SJSA1 (cell line): ENCODE measurements around the gene RNF207. TPM values are rescaled to one million over a fixed set of nuclear protein-coding genes. Genes with fewer than 3 reads are reported as not detected.

ENCODE experiments used
- DNase-seq, 2 experiments: peaks; one replicate each; pipeline ENCODE4 v3.0.0-alpha.2; 2015 to 2020; ENCODE audit warnings: low spot score in 2 of 2, low read depth in 1 of 2
- H3K27ac ChIP-seq: fragments of 250-450 bp; sonication (Bioruptor Pico); 2 replicates; pipeline ENCODE4 v1.5.1; 2020; ENCODE audit warnings: mild to moderate bottlenecking, moderate library complexity
- H3K27me3 ChIP-seq: fragments of 250-450 bp; sonication (Bioruptor Pico); replicated peaks from 2 replicates; pipeline ENCODE4 v1.5.1; 2020; ENCODE audit warnings: mild to moderate bottlenecking, moderate library complexity
- H3K36me3 ChIP-seq: fragments of 250-450 bp; sonication (Bioruptor Pico); 2 replicates; pipeline ENCODE4 v1.5.1; 2020; ENCODE audit warnings: mild to moderate bottlenecking
- H3K4me1 ChIP-seq: fragments of 250-450 bp; sonication (Bioruptor Pico); replicated peaks from 2 replicates; pipeline ENCODE4 v1.6.1; 2021; ENCODE audit warnings: mild to moderate bottlenecking
- H3K4me3 ChIP-seq: fragments of 250-450 bp; sonication (Bioruptor Pico); 2 replicates; pipeline ENCODE4 v1.5.1; 2020; ENCODE audit warnings: mild to moderate bottlenecking
- H3K9me3 ChIP-seq: fragments of 250-450 bp; sonication (Bioruptor Pico); replicated peaks from 2 replicates; pipeline ENCODE4 v1.5.1; 2020; ENCODE audit warnings: mild to moderate bottlenecking
- total RNA-seq: library from RNA; depleted of rRNA; stranded (reverse); fragments of >200 nt; shearing (Covaris generic); gene quantifications from 2 replicates; pipeline ENCODE4 v1.2.3, GENCODE V29; 2014

Gene RNF207
- total RNA-seq, 1 experiment from 2014 or later = 27.3 TPM

GRCh38 chr1:6260433-6260934, 54.6 kb downstream of the RNF207 start:
- H3K27ac ChIP-seq = no peak overlapping the region
- peaks cover 14% of the 10 kb centered on the region for H3K4me1 ChIP-seq
- peak overlapping the region; percentile 35 for H3K4me3 ChIP-seq
- H3K36me3 ChIP-seq = no peaks in the 10 kb centered on the region; the same call in 1 of the 2 replicates
- H3K27me3 ChIP-seq = peaks cover 22% of the 10 kb centered on the region
- H3K9me3 ChIP-seq = no peaks in the 10 kb centered on the region
- no peak for DNase-seq

DNA sequence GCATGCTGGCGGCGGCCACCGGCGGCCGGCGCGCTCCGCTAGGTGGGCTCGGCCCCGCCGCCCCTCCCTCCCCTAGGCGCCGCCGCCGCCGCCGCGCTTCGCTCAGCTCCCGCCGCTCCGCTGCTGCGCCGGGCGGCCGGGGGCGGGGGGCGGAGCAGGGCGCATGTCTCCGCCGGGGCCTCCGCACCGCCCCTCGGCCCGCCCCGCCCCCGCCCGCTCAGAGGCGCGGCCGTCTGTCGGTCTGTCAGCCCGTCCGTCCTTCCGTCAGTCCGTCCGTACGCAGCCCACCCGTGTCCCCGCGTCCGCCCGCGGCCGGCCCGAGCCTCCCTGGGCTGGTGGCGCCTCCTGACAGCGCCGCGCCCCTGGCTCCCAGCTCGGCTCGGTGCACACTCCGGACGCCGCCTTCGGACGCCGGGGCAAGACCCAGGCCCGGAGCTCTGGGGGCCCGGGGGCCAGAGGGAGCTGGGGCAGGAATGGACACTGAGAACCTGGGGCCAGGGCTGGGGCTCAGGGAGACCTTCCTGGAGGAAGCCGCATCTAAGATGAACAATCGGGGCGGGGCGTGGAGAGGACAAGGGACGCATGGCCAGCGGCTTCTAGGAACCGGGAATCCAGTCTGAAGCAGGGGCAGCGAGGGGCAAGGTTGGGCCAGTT, 55.2 kb downstream of the RNF207 start, which contains the start of gene GPR153:
Gene GPR153 (minus strand): TSS at position 138 of the 654 bp plus-strand sequence. CDS start 6,193 bp downstream, outside the sequence.
- no peaks in the 10 kb centered on the region; the same call in 1 of the 2 replicates for H3K36me3 ChIP-seq
- no peaks in the 10 kb centered on the region for H3K9me3 ChIP-seq
- peaks cover 22% of the 10 kb centered on the region for H3K27me3 ChIP-seq
- H3K4me1 ChIP-seq = peaks cover 14% of the 10 kb centered on the region
- peak within 1 kb of the TSS; percentile 35 for H3K4me3 ChIP-seq
- H3K27ac ChIP-seq = no peak within 1 kb of the TSS
- DNase-seq = no peak

- no peaks in the 10 kb centered on the region; the same call in 1 of the 2 replicates for H3K36me3 ChIP-seq
- H3K27ac ChIP-seq = no peak overlapping the region
- H3K4me1 ChIP-seq = peaks cover 14% of the 10 kb centered on the region
- peaks cover 22% of the 10 kb centered on the region for H3K27me3 ChIP-seq
- no peaks in the 10 kb centered on the region for H3K9me3 ChIP-seq
- peak overlapping the region; percentile 35; the same call in 1 of the 2 replicates for H3K4me3 ChIP-seq
- DNase-seq = no peak
Measured at GRCh38 chr1:6261615-6261995, 55.7 kb downstream of the RNF207 start.

DNA sequence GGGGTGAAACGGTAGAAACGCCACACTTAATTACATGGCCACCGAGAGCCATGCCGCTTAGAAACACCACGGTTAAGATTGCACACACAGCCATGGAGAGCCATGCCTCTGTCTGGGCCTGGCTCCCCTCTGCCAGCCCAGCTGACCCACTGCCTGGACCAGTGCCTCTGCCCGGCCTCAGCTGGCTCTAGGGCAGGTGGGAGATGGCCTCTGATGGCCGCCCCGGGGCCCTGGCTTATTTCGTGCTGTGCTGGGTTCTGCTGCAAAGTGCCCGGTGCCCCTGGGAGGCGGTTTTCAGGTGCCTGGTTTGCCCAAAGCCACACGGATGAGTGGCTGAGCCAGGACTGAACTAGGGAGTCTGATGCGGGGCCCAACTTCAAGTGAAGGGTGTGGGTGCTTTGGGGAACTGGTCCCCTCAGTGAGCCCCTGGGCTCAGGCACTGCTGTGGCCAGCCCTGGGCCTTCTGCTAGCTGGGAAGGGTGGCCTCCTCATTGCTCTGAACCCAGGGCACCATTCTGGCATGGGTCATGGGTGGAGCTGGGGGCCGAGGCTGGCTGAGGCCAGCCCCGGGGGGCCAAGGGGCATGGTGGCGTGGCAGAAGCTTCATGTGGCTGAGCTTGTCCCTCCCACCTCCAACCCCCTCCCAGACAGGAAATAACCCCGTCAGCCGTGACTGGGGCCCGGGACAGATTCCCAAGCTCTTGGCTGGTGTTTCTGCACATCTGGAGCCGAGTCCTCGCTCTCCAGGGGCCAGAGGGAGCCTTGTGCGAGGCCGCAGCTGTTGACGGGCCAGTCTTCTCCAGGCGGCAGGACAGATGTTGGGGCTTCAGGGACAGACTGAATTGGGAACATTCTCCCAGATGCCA, 56.9 kb downstream of the RNF207 start:
- H3K4me3 ChIP-seq = no peak overlapping the region
- no peaks in the 10 kb centered on the region; the same call in 1 of the 2 replicates for H3K36me3 ChIP-seq
- H3K27me3 ChIP-seq = peaks cover 22% of the 10 kb centered on the region
- peaks cover 14% of the 10 kb centered on the region for H3K4me1 ChIP-seq
- no peak for DNase-seq
- H3K9me3 ChIP-seq = no peaks in the 10 kb centered on the region
- no peak overlapping the region for H3K27ac ChIP-seq

- Histone ChIP-seq H3K4me3 (no peak overlapping the region), H3K4me1 (peaks cover 14% of the 10 kb centered on the region), H3K27ac (no peak overlapping the region), H3K27me3 (peaks cover 22% of the 10 kb centered on the region), H3K36me3 (no peaks in the 10 kb centered on the region; the same call in 1 of the 2 replicates), H3K9me3 (no peaks in the 10 kb centered on the region)
- DNase-seq = no peak
Measured at GRCh38 chr1:6263716-6264115, 57.8 kb downstream of the RNF207 start.

- DNase-seq = no peak
- H3K4me3 ChIP-seq = no peak overlapping the region
- no peaks in the 10 kb centered on the region for H3K36me3 ChIP-seq
- peaks cover 15% of the 10 kb centered on the region for H3K27me3 ChIP-seq
- peaks cover 11% of the 10 kb centered on the region for H3K4me1 ChIP-seq
- no peak overlapping the region for H3K27ac ChIP-seq
- no peaks in the 10 kb centered on the region for H3K9me3 ChIP-seq
Measured at GRCh38 chr1:6265151-6265550, 59.2 kb downstream of the RNF207 start.

GRCh38 chr1:6266641-6267040, 60.7 kb downstream of the RNF207 start:
- Histone ChIP-seq H3K9me3 (no peaks in the 10 kb centered on the region), H3K27me3 (0 out of 2 replicates have a peak, but pooled peaks cover 5% of the 10 kb centered on the region), H3K4me1 (no peaks in the 10 kb centered on the region), H3K36me3 (no peaks in the 10 kb centered on the region), H3K27ac (no peak overlapping the region), H3K4me3 (no peak overlapping the region)
- no peak for DNase-seq

DNA sequence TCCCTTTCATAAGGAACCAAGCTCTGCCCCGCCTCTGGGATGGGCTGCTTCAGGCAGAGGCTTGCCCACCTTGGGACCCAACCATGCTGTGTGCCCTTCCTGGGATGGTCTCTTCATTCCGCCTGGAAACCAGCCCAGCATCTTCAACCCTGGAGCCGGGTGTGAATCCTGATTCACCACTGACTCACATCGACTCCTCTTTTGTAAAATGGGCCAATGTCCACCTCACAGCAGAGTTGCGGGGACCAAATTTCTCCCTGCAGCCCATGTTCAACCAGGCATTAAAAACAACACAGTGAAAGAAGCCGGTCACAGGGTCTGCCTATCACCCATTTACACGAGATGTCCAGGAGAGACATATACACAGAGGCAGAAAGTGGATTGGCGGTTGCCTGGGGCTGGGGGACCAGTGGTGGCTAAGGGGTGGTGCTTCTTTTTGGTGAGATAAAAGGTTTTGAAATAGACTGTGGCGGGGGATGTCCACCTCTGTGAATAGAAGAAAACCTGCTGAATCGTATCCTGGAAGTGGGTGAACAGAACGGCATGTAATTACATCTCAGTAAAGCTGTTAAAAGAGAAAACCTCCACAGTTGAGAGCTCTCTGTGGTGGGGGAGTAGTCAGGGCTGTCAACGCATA, 61.9 kb downstream of the RNF207 start:
- no peaks in the 10 kb centered on the region for H3K4me1 ChIP-seq

GRCh38 chr1:6268415-6268814, 62.5 kb downstream of the RNF207 start:
- DNase-seq = no peak
- Histone ChIP-seq H3K27ac (no peak overlapping the region), H3K4me3 (no peak overlapping the region), H3K36me3 (no peaks in the 10 kb centered on the region; the same call in 1 of the 2 replicates), H3K4me1 (peaks cover 5% of the 10 kb centered on the region), H3K9me3 (no peaks in the 10 kb centered on the region), H3K27me3 (no peaks in the 10 kb centered on the region)

More for the DNA sequence above, 61.9 kb downstream of the RNF207 start:
- Histone ChIP-seq H3K4me3 (no peak overlapping the region), H3K9me3 (no peaks in the 10 kb centered on the region), H3K27ac (no peak overlapping the region), H3K27me3 (no peaks in the 10 kb centered on the region), H3K36me3 (no peaks in the 10 kb centered on the region; the same call in 1 of the 2 replicates)
- DNase-seq = no peak

DNA sequence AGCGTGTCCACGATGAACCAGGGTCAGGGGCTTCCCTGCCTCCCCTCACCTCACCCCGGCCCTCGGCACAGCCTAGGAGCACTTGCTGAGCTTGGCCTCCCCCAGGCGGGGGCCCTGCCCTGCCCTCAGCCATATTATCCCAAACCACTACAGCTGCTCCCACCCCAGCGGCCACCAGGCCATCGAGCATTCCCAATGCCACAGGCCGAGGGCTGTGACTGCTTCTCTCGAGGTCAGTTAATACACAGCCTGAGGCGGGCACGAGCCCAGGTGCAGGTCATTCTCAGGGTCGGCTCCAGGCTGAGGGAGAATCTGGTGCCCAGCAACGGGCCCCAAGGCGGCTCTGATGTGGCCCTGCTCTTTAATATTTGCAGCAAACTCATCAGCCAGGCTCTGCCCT, 63.4 kb downstream of the RNF207 start:
- Histone ChIP-seq H3K27me3 (no peaks in the 10 kb centered on the region), H3K36me3 (peaks cover 4% of the 10 kb centered on the region), H3K4me1 (peaks cover 5% of the 10 kb centered on the region), H3K4me3 (no peak overlapping the region), H3K27ac (no peak overlapping the region), H3K9me3 (no peaks in the 10 kb centered on the region)
- DNase-seq = no peak

GRCh38 chr1:6269720-6270400, 63.9 kb downstream of the RNF207 start:
- Histone ChIP-seq H3K4me3 (no peak overlapping the region), H3K36me3 (peaks cover 4% of the 10 kb centered on the region), H3K9me3 (no peaks in the 10 kb centered on the region), H3K27ac (no peak overlapping the region), H3K4me1 (peaks cover 5% of the 10 kb centered on the region), H3K27me3 (no peaks in the 10 kb centered on the region)
- DNase-seq = no peak

- Histone ChIP-seq H3K4me3 (no peak overlapping the region), H3K27ac (no peak overlapping the region), H3K9me3 (no peaks in the 10 kb centered on the region), H3K4me1 (peaks cover 5% of the 10 kb centered on the region), H3K27me3 (no peaks in the 10 kb centered on the region), H3K36me3 (peaks cover 4% of the 10 kb centered on the region)
- no peak for DNase-seq
Measured at GRCh38 chr1:6270401-6270800, 64.5 kb downstream of the RNF207 start.
